GM23338 (cell line): Measurements from ENCODE around the gene SLC38A10.

Source experiments
- POLR2AphosphoS5 ChIP-seq: IDR thresholded peaks from 2 replicates; pipeline ENCODE4 v1.6.1; 2016; ENCODE audit warnings: antibody characterized with exemption, low read depth
- TF ChIP-seq, protein P1 (sequence below): IDR thresholded peaks from one replicate; pipeline ENCODE4 v1.6.1; 2018; ENCODE audit warnings: antibody characterized with exemption; ENCODE audit not compliant: unreplicated experiment
- TF ChIP-seq, protein P2 (sequence below), 2 experiments: fragments of 200-600 bp in 1 of 2; sonication (generic) in 1 of 2; conservative IDR thresholded peaks; 2 replicates each; pipeline versions ENCODE4 v1.5.1 to v1.6.1; 2016 to 2017; ENCODE audit warnings: antibody characterized with exemption in 2 of 2, low read depth in 2 of 2, mild to moderate bottlenecking in 2 of 2, moderate library complexity in 1 of 2

DNA sequence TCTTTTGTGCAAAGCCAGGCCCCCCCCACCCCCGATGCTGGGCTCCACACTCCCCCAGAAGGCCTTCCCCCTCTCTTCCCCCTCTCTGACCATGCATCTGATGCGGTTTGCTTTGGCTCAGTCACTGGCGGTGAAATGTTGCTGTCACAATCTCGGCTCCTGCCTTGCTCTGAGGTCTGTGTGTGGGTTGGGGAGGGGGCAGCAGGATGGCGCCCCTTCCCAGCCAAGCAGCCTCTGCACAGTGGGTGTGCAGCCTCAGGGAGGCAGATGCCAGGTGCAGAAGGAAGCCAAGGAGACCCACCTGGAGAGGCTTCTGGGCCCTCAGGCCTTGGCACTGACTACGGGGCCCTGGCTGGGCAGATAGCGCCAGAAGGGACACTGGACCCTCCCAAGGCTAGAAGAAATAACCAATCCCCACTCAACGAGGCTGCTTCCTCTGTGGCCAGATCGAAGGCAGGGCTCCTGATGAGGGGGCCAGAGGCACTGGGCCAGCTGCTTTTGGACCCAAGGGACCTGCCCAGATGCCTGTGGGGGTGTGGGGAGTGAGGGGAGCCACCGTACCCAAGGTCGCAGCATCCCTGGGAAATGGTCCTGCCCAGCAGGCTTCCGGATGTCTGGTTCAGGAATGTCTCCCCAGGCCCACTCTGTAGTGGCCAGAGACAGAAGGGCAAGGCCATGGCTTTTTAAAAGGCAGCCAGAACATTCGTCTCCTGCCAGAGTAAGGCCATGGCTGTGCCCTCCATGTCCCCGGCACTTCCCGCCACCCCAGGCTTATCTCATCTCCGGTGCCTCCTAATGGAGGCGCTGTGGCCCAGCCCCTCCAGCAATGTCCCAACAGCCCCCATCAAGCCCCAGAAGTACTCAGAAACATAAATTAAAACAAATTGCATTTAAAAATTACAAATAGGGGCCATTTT is 43.4 kb upstream of the SLC38A10 start:
- TF ChIP-seq, protein P1, sequence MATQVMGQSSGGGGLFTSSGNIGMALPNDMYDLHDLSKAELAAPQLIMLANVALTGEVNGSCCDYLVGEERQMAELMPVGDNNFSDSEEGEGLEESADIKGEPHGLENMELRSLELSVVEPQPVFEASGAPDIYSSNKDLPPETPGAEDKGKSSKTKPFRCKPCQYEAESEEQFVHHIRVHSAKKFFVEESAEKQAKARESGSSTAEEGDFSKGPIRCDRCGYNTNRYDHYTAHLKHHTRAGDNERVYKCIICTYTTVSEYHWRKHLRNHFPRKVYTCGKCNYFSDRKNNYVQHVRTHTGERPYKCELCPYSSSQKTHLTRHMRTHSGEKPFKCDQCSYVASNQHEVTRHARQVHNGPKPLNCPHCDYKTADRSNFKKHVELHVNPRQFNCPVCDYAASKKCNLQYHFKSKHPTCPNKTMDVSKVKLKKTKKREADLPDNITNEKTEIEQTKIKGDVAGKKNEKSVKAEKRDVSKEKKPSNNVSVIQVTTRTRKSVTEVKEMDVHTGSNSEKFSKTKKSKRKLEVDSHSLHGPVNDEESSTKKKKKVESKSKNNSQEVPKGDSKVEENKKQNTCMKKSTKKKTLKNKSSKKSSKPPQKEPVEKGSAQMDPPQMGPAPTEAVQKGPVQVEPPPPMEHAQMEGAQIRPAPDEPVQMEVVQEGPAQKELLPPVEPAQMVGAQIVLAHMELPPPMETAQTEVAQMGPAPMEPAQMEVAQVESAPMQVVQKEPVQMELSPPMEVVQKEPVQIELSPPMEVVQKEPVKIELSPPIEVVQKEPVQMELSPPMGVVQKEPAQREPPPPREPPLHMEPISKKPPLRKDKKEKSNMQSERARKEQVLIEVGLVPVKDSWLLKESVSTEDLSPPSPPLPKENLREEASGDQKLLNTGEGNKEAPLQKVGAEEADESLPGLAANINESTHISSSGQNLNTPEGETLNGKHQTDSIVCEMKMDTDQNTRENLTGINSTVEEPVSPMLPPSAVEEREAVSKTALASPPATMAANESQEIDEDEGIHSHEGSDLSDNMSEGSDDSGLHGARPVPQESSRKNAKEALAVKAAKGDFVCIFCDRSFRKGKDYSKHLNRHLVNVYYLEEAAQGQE = no peak
- TF ChIP-seq, protein P2, sequence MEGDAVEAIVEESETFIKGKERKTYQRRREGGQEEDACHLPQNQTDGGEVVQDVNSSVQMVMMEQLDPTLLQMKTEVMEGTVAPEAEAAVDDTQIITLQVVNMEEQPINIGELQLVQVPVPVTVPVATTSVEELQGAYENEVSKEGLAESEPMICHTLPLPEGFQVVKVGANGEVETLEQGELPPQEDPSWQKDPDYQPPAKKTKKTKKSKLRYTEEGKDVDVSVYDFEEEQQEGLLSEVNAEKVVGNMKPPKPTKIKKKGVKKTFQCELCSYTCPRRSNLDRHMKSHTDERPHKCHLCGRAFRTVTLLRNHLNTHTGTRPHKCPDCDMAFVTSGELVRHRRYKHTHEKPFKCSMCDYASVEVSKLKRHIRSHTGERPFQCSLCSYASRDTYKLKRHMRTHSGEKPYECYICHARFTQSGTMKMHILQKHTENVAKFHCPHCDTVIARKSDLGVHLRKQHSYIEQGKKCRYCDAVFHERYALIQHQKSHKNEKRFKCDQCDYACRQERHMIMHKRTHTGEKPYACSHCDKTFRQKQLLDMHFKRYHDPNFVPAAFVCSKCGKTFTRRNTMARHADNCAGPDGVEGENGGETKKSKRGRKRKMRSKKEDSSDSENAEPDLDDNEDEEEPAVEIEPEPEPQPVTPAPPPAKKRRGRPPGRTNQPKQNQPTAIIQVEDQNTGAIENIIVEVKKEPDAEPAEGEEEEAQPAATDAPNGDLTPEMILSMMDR (conservative IDR thresholded peaks at IDR 0.05; ENCODE audit: low read depth in 2 of 2) = peak; percentile 31; a peak in 3 of 4 replicates
- no peak for TF ChIP-seq POLR2AphosphoS5
